SJCRH30 (cell line): ENCODE measurements around the gene USP34. TPM values are rescaled to one million over a fixed set of nuclear protein-coding genes. Genes with fewer than 3 reads are reported as not detected.

Experiments
- DNase-seq, 2 experiments: peaks; one replicate each; pipeline ENCODE4 v3.0.0-alpha.2; 2015 to 2020
- H3K27ac ChIP-seq: fragments of 250-450 bp; sonication (Bioruptor Pico); 2 replicates; pipeline ENCODE4 v1.5.1; 2020; ENCODE audit warnings: mild to moderate bottlenecking, moderate library complexity
- H3K27me3 ChIP-seq: fragments of 250-450 bp; sonication (Bioruptor Pico); 2 replicates; pipeline ENCODE4 v1.5.1; 2020; ENCODE audit warnings: mild to moderate bottlenecking, moderate library complexity
- H3K36me3 ChIP-seq: fragments of 250-450 bp; sonication (Bioruptor Pico); 2 replicates; pipeline ENCODE4 v1.5.1; 2020; ENCODE audit warnings: mild to moderate bottlenecking, moderate library complexity
- H3K4me1 ChIP-seq: fragments of 250-450 bp; sonication (Bioruptor Pico); 2 replicates; pipeline ENCODE4 v1.5.1; 2020; ENCODE audit warnings: mild to moderate bottlenecking, moderate library complexity
- H3K4me3 ChIP-seq: fragments of 250-450 bp; sonication (Bioruptor Pico); 2 replicates; pipeline ENCODE4 v1.5.1; 2020; ENCODE audit warnings: mild to moderate bottlenecking, moderate library complexity
- H3K9me3 ChIP-seq: fragments of 250-450 bp; sonication (Bioruptor Pico); replicated peaks from 2 replicates; pipeline ENCODE4 v1.5.1; 2020; ENCODE audit warnings: mild to moderate bottlenecking, moderate library complexity
- total RNA-seq: library from RNA; depleted of rRNA; stranded (reverse); fragments of >200 nt; shearing (Covaris generic); gene quantifications from 2 replicates; pipeline ENCODE4 v1.2.3, GENCODE V29; 2014

The USP34 gene
- total RNA-seq, 1 experiment from 2014 or later, result 133 TPM

DNA sequence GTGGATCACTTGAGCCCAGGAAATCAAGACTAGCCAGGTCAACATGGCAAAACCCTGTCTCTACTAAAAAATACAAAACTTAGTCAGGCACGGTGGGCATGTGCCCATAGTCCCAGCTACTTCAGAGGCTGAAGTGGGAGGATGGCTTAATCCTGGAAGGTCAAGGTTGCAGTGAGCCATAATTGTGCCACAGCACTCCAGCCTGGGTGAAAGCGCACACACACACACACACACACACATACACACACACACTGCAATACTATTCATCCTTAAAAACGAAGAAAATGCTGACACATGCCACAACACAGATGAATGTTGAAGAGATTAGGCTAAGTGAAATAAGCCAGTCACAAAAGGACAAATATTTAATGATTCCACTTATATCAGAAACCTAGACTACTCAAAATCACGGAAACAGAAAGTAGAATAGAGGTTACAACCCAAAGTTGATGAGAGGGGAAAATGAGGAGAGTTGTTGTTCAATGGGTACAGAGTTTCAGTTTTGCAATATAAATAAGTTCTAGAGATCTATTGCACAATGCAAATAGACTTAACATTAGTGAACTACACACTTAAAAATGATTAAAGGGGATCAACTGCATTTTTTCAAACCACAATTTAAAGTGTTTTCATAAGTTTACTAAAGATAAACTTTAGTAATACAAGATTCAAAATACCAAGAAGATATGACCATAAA lies 114.5 kb downstream of the USP34 start:
- Histone ChIP-seq H3K9me3 (0 out of 2 replicates have a peak, but pooled peaks cover 4% of the 10 kb centered on the region), H3K27ac (no peak overlapping the region), H3K27me3 (no peaks in the 10 kb centered on the region), H3K4me3 (no peak overlapping the region), H3K4me1 (no peaks in the 10 kb centered on the region), H3K36me3 (peaks cover 25% of the 10 kb centered on the region)
- no peak for DNase-seq

DNA sequence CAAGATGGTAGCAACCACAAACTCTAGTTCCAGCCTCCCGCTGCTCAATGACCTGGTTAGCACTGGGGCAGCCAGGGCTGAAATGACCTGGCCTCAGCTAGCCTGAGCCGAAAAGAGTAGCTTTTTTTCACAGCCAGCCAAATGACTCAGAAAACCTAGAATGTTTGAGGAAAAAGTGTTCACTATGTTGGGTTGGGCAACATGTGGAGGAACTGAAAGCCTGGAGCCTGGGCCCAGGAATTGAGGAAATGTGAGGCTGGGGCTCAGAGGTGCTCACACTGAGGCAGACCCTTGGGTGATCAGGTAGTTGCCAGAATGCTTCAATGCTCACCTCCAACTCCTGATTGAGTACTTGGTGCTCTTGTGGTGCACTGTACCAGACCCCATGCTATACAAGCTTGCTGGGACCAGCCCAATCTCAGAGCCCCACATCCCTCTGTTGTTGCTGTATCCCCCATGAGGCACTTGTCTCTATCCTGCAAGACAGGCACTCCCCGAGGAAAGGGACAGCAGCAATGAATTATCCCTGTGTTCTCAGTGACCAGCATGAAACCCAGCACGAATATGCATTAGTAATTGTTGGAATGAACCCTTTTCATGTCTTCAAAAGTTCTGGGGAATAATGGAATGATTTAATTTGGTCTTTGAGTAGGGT lies 116.2 kb downstream of the USP34 start:
- Histone ChIP-seq H3K9me3 (0 out of 2 replicates have a peak, but pooled peaks cover 4% of the 10 kb centered on the region), H3K27ac (no peak overlapping the region), H3K4me1 (no peaks in the 10 kb centered on the region), H3K27me3 (no peaks in the 10 kb centered on the region), H3K4me3 (no peak overlapping the region), H3K36me3 (peaks cover 37% of the 10 kb centered on the region)
- DNase-seq, result no peak

DNA sequence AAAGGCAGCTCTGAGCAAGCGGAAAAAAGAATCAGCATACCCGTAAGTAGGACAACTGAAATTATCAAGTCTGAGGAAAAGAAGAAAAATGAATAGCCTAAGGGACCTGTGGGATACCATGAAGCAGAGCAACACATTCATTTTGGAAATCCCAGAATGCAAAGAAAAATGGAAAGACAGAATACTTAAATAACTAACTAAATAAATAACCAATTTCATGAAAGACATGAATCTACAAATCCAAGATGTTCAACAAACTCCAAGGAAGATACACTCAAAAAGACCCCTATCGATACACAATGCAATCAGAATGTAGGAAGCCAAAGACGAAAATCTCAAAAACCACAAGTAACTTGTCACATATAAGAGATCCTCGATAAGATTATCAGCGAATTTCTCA lies 117.0 kb downstream of the USP34 start:
- Histone ChIP-seq H3K4me1 (no peaks in the 10 kb centered on the region), H3K27me3 (no peaks in the 10 kb centered on the region), H3K9me3 (0 out of 2 replicates have a peak, but pooled peaks cover 4% of the 10 kb centered on the region), H3K27ac (no peak overlapping the region), H3K36me3 (peaks cover 36% of the 10 kb centered on the region), H3K4me3 (no peak overlapping the region)
- no peak for DNase-seq

DNA sequence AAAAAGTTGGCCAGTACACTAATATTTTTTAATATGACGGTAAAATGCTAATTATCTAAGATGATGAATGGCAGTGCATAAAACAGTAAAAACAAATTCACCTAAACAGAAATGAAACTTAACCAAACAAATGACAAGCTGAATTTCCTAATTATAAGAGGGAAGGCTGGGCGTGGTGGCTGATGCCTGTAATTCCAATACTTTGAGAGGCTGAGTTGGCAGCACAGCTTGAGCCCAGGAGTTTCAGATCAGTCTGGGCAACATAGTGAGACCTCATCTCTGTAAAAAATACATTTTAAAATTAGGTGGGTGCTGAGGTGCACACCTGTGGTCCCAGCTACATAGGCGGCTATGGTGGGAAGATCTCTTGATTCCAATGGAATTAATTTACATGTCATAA lies 120.1 kb downstream of the USP34 start:
- no peak for DNase-seq
- Histone ChIP-seq H3K27me3 (no peaks in the 10 kb centered on the region), H3K9me3 (0 out of 2 replicates have a peak, but pooled peaks cover 4% of the 10 kb centered on the region), H3K36me3 (peaks cover 63% of the 10 kb centered on the region), H3K27ac (no peak overlapping the region), H3K4me1 (no peaks in the 10 kb centered on the region), H3K4me3 (no peak overlapping the region)

DNA sequence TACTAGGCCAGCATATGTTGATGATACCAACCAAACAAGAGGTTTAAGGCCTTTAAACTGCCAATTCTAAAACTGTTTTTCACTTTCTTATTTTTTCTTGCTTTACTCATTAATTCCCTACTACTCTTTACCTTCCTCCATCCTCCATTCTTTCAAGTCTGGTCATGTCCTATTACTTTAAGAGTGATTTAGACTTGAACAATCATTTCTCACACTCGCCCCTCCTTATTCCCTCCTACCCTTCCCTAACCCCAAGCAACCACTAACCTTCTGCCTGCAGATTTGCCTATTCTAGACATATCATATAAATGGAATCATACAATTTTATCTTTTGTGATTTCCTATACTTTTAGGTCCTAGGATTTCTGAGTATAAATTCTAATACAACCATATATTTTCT lies 127.7 kb downstream of the USP34 start:
- Histone ChIP-seq H3K36me3 (peaks cover 63% of the 10 kb centered on the region), H3K4me1 (no peaks in the 10 kb centered on the region; the same call in 1 of the 2 replicates), H3K27ac (no peak overlapping the region), H3K4me3 (no peak overlapping the region), H3K27me3 (no peaks in the 10 kb centered on the region), H3K9me3 (no peaks in the 10 kb centered on the region)
- no peak for DNase-seq

DNA sequence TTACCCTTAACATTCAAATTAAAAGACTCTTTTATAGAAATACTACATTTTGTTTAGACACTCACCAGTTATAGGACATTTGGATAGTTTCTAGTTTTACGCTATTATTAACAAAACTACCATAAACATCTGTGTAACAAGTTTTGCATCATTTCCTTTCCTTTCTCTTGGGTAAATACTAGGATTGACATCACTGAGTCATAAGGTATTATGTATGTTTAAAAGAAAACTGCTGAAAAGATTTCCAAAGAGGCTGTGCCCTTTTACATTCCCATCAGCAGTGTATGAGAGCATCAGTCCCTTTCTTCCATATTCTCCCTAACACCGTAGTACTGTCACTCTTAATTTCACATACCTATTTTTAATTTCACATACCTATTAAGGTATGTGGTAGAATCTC lies 130.6 kb downstream of the USP34 start:
- no peaks in the 10 kb centered on the region; the same call in 1 of the 2 replicates for H3K4me1 ChIP-seq
- H3K27ac ChIP-seq, result no peak overlapping the region
- no peak for DNase-seq
- no peaks in the 10 kb centered on the region for H3K9me3 ChIP-seq
- H3K4me3 ChIP-seq, result no peak overlapping the region
- no peaks in the 10 kb centered on the region for H3K27me3 ChIP-seq
- H3K36me3 ChIP-seq, result peaks cover 52% of the 10 kb centered on the region

DNA sequence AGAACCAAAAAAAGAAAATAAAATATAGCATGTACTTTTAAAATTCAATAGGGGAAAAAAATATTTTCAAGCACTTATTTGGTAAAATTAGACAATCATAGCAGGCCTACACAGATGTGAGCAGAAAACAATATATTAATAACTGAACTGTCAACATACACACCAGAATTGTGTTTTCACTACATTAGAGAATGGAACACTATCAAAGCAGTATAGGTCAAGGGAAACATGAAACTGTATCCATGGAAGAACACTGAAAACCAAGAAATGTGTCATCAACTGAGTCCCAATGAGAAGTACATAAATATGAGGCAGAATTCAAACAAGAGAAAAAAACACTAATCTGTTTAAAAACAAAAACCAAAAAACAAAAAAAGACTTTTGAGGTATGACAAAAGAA lies 132.4 kb downstream of the USP34 start:
- H3K27ac ChIP-seq, result no peak overlapping the region
- H3K9me3 ChIP-seq, result no peaks in the 10 kb centered on the region
- H3K4me1 ChIP-seq, result no peaks in the 10 kb centered on the region; the same call in 1 of the 2 replicates
- no peak for DNase-seq
- no peaks in the 10 kb centered on the region for H3K27me3 ChIP-seq
- no peak overlapping the region for H3K4me3 ChIP-seq
- peaks cover 44% of the 10 kb centered on the region for H3K36me3 ChIP-seq

DNA sequence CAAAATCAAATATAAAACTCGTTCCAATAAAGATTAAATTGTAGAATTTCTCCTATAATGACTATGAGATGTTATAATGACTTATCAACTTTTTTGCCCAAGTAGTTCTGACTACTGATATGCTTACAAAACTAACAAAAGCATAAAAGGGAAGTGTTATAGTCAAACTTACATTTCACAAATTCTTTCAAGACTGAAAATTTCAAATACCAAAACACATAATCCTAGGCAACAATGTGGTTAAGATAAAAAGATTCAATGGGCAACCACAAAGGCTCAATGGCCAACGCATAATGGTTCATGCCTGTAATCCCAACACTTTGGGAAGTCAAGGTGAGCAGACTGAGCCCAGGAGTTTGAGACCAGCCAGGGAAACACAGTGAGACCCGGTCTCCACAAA lies 135.7 kb downstream of the USP34 start:
- Histone ChIP-seq H3K27me3 (no peaks in the 10 kb centered on the region), H3K4me3 (no peak overlapping the region), H3K9me3 (no peaks in the 10 kb centered on the region), H3K36me3 (peaks cover 48% of the 10 kb centered on the region), H3K27ac (no peak overlapping the region), H3K4me1 (no peaks in the 10 kb centered on the region)
- no peak for DNase-seq

DNA sequence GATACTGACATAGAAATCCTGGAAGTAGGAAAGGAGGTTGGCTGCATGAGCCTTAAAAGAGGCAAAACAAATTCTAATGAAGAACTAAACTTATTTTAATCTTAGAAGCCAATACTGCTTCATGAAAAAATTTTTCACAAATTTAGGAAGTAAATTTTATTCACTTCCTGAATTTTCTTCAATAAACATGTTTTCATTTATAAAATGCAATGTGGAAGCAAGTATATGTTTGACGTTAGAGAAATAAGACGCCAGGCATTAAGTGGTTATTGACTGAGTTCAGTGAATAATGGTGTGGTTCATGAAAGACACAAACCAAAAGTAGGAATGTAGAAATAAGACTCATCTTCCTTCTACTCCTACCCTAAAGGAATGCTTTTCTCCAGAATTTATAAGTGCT lies 136.4 kb downstream of the USP34 start:
- Histone ChIP-seq H3K36me3 (peaks cover 55% of the 10 kb centered on the region), H3K27me3 (no peaks in the 10 kb centered on the region), H3K9me3 (no peaks in the 10 kb centered on the region), H3K4me3 (no peak overlapping the region), H3K4me1 (no peaks in the 10 kb centered on the region), H3K27ac (no peak overlapping the region)
- no peak for DNase-seq

DNA sequence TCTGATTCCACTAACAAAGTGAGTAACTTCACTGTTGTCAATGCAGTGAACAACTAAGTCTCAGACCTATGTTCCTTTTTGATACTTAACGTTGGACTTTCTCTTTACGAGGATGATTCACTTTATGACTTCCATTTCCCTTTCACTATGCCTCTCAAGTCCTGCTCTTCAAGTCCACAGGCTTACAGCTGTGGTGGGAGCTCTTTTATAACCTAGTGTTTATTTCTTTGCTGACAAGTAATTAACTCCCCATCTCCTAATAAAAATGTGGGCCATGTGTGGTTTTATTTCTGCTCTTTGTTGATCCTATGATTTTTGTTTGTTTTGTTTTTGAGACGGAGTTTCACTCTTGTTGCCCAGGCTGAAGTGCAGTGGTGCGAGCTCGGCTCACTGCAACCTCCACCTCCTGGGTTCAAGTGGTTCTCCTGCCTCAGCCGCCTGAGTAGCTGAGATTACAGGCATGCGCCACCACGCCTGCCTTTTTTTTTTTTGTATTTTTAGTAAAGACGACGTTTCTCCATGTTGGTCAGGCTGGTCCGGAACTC lies 142.1 kb downstream of the USP34 start:
- no peak for DNase-seq
- no peaks in the 10 kb centered on the region for H3K4me1 ChIP-seq
- no peaks in the 10 kb centered on the region for H3K9me3 ChIP-seq
- H3K4me3 ChIP-seq, result no peak overlapping the region
- no peak overlapping the region for H3K27ac ChIP-seq
- no peaks in the 10 kb centered on the region for H3K27me3 ChIP-seq
- H3K36me3 ChIP-seq, result peaks cover 51% of the 10 kb centered on the region

DNA sequence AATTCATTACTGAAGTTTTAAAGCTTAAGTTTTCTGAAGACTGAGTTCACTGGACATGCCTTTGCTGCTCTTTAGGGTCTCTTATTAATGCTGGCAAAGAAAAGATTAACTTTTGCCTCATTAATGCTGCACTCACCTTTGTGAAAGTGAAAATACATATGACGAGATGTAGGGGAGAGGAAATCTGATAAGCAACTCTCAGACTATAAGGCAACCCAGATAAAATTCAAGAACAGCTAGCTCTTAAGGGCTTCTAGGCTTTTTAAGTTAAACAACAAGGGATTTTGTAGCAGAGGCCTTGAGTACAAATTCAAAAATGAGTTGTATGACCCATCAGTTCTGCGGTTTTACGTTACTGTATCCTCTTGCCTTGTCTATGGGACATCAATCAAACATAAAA lies 143.7 kb downstream of the USP34 start:
- no peak for DNase-seq
- Histone ChIP-seq H3K27me3 (no peaks in the 10 kb centered on the region), H3K9me3 (no peaks in the 10 kb centered on the region), H3K27ac (no peak overlapping the region), H3K4me3 (no peak overlapping the region), H3K36me3 (peaks cover 43% of the 10 kb centered on the region), H3K4me1 (no peaks in the 10 kb centered on the region)

DNA sequence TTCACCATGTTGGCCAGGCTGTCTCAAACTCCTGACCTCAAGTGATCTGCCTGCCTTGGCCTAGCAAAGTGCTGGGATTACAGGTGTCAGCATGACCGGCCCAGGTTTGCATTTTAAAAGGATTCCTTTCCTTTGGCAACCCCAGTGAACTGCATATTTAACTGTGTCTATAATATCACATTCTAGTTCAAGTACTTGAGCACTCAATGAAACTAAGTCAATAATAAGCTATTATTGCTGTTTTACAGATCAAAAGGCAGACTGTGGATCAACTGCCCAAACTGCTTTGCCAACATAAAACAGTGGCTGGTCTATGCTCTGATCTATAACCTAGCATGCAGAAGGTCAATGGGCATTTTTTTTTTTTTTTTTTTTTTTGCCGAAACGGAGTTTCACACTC lies 144.5 kb downstream of the USP34 start:
- Histone ChIP-seq H3K27me3 (no peaks in the 10 kb centered on the region), H3K4me3 (no peak overlapping the region), H3K27ac (no peak overlapping the region), H3K4me1 (no peaks in the 10 kb centered on the region), H3K9me3 (no peaks in the 10 kb centered on the region), H3K36me3 (peaks cover 49% of the 10 kb centered on the region)
- DNase-seq, result no peak

DNA sequence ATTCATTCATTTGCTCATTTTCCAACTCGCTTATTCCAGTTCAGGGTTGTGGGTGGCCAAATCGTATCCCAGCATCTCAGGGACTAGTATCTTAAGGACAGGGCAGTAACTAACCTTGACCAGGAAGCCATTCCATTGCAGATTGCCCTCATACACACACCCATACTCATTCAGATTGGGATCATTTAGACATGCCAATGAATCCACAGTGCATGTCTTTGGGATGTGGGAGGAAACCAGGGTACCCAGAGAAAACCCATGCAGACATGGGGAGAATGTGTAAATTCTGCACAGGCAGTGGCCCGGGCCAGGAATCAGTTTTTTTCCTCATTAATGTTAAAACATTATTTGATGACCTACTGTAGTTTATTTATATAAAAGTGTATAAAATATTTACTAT lies 150.7 kb downstream of the USP34 start:
- H3K27me3 ChIP-seq, result no peaks in the 10 kb centered on the region
- DNase-seq, result no peak
- peaks cover 30% of the 10 kb centered on the region for H3K36me3 ChIP-seq
- no peak overlapping the region for H3K27ac ChIP-seq
- no peak overlapping the region for H3K4me3 ChIP-seq
- H3K4me1 ChIP-seq, result no peaks in the 10 kb centered on the region
- H3K9me3 ChIP-seq, result no peaks in the 10 kb centered on the region

DNA sequence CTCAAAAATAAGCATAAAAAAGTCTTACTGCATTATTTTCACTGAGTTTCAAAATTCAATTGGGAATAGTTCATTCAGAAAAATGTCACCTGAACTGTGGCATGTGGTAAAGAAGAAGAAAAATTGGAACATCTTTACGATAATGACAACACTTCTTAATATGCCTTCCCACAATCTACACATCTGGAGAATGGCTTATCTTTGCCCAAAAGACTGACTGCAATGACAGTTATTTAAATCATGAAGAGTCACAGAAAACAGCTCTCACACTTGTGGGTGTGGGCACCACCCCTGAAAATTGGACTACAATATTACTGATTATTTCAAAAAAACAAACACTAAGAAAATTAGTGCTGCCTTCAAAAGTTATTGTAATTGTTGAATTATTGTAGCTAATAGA lies 152.3 kb downstream of the USP34 start:
- Histone ChIP-seq H3K4me3 (no peak overlapping the region), H3K36me3 (peaks cover 36% of the 10 kb centered on the region), H3K4me1 (no peaks in the 10 kb centered on the region), H3K9me3 (no peaks in the 10 kb centered on the region), H3K27ac (no peak overlapping the region), H3K27me3 (no peaks in the 10 kb centered on the region)
- no peak for DNase-seq

DNA sequence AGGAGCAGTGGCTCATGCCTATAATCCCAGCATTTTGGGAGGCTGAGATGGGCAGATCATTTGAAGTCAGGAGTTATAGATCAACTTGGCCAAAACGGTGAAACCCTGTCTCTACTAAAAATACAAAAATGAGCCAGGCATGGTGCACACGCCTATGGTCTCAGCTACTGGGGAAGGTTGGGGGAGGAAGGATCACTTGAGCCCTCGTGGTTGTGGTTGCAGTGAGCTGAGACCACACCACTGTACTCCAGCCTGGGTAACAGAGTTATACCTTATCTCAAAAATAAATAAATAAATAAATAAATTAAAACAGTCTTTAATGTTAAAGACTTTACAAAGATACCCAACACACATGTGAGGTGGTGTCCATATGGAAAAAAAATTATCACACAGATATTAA lies 174.9 kb downstream of the USP34 start:
- no peaks in the 10 kb centered on the region for H3K4me1 ChIP-seq
- no peaks in the 10 kb centered on the region for H3K27me3 ChIP-seq
- H3K4me3 ChIP-seq, result no peak overlapping the region
- no peak overlapping the region for H3K27ac ChIP-seq
- no peak for DNase-seq
- no peaks in the 10 kb centered on the region for H3K9me3 ChIP-seq
- H3K36me3 ChIP-seq, result peaks cover 43% of the 10 kb centered on the region
